HG03280 (cell line): ENCODE data around the gene NPC1L1.
A peak's percentile ranks its signal among the peaks of the same experiment; 100 is the strongest.

Experiments
- ATAC-seq: cut with Tn5 transposase; IDR thresholded peaks from one replicate; pipeline ENCODE4 v1.9.1; 2021; ENCODE audit warnings: mild to moderate bottlenecking, moderate library complexity; ENCODE audit not compliant: unreplicated experiment

Gene NPC1L1, protein sequence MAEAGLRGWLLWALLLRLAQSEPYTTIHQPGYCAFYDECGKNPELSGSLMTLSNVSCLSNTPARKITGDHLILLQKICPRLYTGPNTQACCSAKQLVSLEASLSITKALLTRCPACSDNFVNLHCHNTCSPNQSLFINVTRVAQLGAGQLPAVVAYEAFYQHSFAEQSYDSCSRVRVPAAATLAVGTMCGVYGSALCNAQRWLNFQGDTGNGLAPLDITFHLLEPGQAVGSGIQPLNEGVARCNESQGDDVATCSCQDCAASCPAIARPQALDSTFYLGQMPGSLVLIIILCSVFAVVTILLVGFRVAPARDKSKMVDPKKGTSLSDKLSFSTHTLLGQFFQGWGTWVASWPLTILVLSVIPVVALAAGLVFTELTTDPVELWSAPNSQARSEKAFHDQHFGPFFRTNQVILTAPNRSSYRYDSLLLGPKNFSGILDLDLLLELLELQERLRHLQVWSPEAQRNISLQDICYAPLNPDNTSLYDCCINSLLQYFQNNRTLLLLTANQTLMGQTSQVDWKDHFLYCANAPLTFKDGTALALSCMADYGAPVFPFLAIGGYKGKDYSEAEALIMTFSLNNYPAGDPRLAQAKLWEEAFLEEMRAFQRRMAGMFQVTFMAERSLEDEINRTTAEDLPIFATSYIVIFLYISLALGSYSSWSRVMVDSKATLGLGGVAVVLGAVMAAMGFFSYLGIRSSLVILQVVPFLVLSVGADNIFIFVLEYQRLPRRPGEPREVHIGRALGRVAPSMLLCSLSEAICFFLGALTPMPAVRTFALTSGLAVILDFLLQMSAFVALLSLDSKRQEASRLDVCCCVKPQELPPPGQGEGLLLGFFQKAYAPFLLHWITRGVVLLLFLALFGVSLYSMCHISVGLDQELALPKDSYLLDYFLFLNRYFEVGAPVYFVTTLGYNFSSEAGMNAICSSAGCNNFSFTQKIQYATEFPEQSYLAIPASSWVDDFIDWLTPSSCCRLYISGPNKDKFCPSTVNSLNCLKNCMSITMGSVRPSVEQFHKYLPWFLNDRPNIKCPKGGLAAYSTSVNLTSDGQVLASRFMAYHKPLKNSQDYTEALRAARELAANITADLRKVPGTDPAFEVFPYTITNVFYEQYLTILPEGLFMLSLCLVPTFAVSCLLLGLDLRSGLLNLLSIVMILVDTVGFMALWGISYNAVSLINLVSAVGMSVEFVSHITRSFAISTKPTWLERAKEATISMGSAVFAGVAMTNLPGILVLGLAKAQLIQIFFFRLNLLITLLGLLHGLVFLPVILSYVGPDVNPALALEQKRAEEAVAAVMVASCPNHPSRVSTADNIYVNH (N-terminal part only)

DNA sequence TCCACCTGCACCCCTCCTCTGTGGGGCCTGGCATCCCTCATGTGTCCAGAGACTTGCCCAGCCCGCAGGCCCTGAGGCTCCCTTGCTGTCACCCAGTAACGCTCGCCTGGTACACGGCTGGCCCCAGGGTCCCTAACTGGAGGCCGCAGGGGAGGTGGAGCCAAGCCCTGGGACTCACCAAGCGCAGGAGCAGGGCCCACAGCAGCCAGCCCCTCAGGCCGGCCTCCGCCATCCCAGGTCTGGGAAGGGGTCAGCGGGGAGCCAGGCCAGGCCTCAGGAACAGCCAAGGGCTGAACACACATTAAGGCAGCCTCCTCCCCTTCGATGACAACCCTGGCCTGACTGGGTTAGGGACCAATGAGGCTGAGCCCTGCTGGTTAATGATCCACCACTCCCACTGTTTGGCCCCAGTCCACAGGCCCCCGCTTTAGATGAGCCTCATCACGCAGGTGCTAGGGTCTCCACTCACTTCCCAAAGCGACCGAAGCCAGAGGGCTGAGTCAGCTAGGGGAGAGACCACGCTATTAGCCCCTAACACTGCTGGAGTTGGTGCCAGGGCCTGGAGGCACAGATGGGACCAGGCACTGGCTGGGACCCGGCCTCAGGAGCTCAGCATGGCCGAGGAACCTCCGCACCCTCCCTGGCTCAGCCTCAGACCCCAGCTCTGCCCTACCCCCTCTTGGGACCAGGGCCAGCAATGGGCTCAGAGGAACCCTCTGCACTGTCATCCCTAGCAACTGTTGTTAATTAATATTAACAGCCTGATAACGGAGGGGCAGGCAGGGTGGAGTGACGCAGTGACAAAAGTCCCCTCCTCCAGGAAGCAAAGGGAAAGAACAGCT is at the start of gene NPC1L1:
NPC1L1 (minus strand) TSS at position 303 of the 842 bp plus-strand sequence; CDS start at position 232, 71 bp downstream.
- no peak for ATAC-seq

DNA sequence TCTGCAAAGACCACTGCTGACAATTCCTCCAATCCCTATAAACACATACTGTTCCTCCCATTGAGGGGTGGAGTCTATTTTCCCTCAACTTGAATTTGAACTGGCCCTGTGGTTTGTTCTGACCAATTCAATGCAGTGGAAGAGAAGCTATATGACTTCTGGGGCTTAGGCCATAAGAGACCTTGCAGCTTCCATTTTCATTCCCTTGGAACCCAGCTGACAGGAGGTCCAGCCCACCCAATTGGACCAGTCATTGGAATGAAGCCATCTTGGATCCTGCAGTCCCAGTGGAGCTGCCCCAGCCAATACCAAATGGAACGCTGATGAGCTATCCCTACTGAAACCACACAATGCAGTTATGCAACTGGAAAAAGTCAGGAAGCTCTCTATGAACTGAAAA is 49.8 kb upstream of the NPC1L1 start:
- no peak for ATAC-seq

DNA sequence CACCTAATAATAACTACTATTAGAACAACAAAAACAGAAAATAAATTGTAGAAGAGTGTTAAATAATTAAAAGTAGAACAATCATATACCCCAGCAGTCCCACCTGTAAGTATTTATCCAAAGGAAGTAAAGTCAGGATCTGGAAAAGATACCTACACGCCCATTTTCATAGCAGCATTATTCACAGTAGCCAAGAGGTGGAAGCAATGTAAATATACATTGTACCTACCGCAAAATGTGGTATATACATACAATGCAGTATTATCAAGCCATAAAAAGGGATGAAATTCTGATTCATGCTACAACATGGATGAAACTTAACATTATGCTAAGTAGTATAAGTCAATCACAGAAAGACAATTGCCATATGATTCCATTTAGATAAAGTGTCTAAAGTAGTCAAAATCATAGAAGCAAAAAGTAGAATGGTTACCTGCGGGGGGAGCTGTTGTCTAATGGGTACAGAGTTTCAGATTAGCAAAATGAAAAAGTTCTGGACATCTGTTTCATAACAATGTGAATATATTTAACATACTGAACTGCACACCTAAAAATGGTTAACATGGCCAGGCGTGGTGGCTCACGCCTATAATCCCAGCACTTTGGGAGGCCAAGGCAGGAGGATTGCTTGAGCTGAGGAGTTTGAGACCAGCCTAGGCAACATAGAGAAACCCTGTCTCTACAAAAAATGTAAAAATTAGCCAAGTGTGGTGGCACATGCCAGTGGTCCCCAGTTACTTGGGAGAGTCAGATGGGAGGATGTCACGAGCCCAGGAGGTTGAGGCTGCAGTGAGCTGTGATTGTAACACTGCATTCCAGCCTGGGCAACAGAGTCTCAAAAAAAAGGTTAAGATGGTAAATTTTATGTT is 46.9 kb upstream of the NPC1L1 start:
- peak; percentile 54 for ATAC-seq

DNA sequence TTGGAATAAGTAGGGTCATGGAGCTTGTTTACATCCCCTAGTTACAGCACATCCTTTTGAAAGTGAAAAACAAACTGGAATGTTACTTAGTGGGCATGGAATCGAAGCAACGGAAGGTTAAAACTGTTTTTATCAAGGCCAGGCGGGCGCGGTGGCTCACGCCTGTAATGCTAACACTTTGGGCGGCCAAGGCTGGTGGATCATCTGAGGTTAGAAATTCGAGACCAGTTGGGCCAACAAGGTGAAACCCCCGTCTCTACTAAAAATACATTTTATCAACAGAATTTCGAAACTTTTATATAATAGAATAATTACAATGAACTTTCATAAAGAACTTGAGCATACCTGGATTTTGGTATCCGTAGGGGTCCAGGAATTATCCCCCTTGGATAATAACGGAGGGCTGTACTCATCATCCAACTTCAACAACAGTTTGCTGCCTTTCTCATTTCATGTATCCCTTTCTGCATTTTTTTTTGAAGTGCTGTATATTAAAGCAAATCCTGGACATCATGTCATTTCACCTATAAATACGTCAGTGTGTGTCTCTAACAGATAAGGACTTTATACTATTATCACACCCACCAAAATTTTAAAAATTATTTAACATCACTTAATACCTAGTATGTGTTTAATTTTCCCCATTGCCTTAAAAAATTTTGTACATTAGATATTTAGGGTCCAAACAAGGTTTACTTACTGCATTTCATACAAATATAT is 42.2 kb upstream of the NPC1L1 start:
- ATAC-seq, result no peak

DNA sequence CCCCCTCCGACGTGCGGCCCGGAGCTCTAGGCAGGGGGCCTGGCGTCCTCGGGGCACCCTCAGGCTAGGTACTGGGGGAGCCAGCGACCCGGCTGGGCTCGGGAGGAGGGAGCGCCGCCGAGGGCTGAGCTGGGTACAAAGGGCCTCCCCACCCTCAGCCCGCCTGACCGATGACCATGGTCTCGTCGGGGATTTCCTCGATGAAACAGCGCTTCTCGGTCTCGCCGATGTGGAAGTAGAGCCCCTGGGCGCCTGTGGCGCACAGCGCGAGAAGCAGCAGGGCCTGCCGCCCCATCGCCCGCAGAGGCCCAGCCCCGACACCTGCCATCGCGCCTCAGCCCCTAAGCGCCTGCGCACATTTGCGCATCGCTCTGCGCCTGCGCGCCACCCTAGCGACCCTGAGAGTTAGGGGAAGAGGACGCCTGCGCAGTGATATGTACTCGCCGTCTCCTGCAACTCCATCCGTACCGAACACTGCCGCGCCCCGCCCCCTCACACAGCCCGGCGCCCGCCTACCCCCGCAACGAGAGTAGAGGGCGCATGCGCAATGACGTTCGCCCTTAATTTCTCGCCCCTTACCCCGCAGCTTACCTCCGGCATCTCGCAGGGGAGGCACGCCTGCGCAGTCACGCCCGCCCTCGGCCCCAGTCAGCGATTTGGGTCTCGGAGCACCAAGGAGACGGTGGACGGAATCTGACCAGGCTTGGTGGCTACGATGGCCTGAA is 40.9 kb upstream of the NPC1L1 start, which contains the start of gene TMED4:
TMED4 (minus strand) TSS at position 353 of the 725 bp plus-strand sequence; CDS start at position 328, 25 bp downstream.
- ATAC-seq, result peak; percentile 85

DNA sequence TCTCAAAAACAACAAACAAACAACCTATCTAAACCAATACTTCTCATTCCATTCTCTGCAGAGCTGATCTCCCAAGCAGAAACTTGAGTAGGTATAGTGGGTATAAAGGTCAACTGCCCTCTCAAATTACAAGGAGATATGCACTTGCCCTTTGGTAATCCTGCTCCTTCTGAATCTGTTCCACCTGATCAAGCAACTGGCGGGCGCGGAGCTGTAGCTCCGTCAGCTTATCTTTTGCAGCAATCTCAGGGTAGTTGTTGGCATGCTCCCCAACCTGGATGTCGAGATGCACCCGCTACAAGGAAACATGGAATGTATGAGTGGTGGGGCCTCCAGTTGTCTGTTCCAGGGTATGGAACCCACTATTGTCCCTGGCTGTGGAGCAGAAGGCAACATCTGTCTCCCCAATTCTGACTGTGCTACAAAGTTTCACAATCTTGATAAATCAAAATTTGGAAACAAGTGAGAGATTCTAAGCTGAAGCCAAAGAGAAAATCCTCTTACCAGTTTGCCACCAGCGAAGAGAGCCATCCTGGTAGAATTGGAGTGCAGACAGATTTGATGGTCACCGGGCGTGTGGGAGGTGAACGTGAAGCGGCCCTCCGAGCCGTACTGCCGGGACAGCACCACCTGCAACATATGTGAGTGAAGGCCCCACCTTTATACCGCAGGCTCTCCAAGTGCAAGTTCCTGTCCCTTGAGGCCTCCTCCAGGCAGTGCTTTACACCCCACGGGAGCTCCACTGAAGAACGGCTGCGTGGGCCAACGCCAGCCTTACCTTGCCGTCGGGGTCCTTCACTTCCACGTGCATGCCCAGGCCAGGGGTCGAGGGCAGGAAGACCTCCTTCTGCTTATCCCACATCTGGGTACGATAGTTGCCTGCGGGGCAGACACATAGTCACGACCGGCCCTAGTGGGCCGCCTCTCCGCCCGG is 40.1 kb upstream of the NPC1L1 start:
- ATAC-seq, result peak; percentile 26

DNA sequence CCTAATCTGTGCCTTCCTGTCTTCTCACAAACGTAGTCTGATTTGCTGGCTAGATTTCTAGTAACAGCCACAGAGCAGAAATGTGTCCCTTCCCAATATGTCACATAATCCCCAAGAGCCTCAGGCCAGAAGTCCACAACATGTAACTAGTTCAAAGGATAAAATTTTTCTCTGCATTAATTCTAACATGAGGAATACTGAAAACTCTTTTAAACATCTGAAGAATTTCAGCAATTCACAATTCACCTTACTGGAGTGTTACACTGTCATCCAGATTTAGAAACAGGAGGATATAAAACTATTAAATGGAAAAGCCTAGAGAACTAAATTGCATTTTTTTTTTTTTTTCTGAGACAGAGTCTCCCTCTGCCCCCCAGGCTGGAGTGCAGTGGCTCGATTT is 35.1 kb upstream of the NPC1L1 start:
- no peak for ATAC-seq

DNA sequence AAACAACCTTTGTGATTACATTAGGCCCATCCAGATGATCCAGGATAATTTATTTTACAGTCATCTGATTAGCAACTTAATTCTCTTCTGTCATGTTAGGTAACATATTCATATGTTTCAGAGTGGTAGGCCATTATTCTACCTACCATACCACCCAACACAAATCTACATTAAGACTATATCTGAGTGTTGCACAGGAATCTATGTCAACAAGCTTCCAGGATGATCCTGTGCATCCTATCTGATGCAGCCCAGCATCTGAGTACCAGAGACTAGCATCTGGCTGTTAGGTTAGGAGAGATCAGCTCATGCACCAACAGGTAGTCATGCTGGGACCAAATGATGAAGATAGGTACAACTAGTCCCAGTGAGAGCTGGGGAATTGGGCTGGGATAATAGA is 33.9 kb upstream of the NPC1L1 start:
- ATAC-seq, result no peak

DNA sequence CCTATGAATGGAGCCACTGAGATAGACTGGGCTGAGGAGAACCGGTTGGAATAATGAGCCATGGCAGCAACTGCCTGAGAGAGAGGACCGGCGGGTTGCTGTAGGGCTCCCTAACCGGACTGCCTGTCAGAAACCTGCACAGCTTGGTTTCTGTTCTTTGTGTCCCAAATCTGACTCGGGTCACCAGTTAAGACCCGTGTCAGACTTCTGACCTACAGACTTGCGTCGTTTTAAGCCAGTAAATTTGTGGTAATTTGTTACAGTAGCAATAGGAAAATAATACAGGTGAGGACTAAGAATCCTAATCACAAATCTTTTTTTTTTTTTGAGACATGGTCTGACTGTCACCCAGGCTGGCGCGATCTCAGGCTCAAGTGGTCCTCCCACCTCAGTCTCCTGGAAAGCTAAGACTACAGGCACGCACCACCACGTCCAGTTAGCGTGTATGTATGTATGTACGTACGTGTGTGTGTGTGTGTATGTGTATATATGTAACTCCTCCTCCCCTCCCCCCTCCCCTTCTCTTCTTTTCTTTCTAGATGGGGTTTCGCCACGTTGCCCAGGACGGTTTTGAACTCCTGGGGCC is 33.2 kb upstream of the NPC1L1 start:
- ATAC-seq, result no peak

DNA sequence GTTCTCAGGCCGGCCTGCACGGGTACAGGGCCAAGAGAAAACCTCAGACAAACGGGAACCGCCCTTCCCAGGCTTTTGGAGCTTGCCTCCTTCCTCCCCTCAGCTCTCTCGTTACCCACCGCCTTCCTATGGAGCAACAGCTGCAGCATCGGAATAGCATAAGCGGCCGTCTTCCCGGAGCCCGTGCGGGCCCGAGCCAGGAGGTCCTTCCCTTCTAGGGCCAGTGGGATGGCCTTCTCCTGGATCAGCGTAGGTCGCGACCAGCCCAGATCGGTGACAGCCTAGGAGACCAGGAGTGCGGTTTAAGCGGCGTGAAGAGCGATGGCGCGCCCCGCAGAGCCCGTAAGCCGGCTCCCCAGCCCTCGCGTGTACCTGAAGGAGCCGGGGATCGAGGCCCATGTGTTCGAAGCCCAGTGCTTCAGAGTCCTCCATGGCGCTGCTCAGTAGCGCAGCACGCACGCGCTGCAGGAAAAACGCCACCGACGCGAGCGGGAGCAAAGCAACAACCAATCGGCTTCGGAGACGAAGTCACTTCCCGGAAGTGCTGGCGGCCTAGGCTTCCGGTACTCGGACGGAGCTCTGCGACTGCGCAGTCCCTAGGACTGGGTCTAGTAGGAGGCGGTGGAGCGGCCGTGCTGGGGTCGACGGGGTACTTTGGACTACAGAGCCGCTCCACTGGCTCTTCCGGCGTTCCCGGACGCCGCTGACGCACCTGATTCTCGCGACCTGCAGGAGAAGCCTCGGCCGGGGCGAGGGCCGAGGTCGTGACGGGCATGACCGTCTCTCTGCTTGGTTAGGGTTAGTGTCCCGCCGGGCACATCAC is 32.5 kb upstream of the NPC1L1 start, which contains the start of gene DDX56:
DDX56 (minus strand) TSS at position 445 of the 823 bp plus-strand sequence; CDS start at position 432, 13 bp downstream.
- peak; percentile 94 for ATAC-seq

DNA sequence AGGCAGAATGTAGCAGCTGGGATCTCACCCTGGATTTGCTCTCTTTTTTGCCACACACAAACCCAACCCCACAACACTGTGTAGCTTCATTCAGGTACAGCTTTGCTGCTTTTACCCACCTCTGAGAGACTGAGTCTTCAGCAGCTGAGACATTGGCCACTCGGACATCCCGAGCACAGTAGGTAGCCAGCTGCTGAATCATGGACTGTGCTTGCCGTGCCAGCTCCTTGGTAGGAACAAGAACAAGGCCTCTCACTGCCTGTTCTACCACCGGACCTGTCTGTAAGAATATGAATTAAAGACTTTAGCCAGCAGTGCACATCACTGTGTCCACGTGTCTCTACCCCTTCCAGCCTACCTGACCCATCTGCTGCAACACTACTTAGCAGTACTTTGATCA is 31.6 kb upstream of the NPC1L1 start:
- ATAC-seq, result no peak

DNA sequence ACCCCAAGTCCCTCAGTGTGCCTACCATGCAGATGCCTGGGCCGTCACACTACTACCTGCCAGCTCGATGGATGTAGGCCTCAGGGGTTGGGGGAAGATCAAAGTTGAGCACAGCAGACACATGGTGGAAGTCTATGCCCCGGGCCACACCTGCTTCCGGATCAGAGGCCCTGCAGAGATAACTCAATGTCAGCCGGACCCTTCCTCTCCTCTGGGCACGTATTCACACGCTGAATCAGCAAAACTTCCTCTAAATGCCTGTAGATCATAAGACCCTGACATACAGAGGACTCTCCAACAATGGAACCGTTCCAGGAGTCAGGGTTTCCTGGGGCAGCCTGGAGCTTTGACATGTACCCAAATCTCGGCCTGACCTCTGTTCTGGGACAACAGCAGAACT is 28.8 kb upstream of the NPC1L1 start:
- ATAC-seq, result no peak

DNA sequence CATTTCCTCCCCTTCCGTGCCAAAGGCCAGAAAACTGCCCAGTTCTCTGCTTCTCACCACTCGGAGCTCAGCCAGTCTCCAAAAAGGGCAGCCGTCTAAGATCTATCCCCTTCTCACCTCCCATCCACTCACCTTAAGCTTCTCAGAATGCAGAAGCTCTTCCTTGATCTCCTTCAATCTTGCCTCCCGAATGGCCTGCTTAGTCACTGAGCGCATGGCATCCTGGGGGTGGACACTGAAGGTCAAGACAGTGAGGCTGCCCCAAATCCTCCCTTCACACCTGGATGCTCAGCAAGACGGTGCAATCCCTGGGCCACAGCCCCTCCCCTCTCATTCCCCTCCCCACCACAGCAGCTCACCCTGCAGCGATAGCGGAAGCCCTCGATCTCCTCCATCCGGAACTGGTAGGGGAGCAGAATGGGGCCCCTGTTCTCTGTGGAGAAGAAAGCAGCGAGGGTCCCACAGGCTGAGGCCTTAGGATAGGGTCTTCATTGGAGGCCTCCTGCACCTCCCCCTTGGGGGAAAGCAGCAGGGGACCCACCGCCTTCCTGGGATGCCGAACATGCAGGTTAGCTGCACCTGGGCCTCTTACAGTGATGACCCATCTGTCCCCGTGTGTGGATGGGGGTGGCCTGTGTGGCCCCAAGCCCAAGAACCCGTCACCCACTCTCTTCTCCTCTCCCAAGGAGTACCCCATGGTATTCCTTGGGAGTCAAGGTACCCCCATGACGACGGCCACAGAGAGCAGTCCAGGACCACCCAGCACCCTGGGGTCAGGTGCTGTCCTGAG is 27.8 kb upstream of the NPC1L1 start:
- no peak for ATAC-seq

DNA sequence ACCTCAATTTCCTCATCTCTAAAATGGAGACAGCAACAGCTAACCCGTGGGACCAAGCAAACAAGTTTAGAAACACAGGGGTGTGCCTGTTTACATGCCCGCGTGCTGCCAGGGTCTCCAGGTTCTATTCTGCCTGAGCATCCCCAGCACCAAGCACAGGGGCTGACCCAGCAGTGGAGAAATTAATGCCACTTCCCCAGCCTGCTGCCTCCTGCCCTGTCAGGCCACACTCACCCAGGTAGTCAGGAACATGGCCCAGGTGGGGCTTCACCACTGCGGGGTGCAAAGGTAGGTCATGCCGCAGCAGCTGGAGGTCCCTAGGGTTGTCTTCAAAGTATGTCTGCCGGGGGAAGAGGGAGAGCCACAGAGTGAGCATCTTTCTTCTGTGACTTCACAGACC is 26.8 kb upstream of the NPC1L1 start:
- ATAC-seq, result no peak
